HEK293 (cell line): ENCODE data around the gene ATG10.

Experiments used
- HOXC10 ChIP-seq: sonication (generic); formaldehyde crosslinking; IDR thresholded peaks from 2 replicates; pipeline ENCODE4 v1.8.1; 2023; ENCODE audit warnings: mild to moderate bottlenecking, missing genetic modification reagents
- KLF8 ChIP-seq: fragments of 450-650 bp; formaldehyde crosslinking; IDR thresholded peaks from 2 replicates; pipeline ENCODE4 v1.5.1; 2016; ENCODE audit warnings: missing biosample characterization, missing genetic modification characterization
- KLF9 ChIP-seq: fragments of 450-650 bp; formaldehyde crosslinking; IDR thresholded peaks from 2 replicates; pipeline ENCODE4 v1.5.1; 2016; ENCODE audit warnings: missing biosample characterization, missing genetic modification characterization, low read depth
- ZBTB17 ChIP-seq: fragments of 450-650 bp; formaldehyde crosslinking; IDR thresholded peaks from 2 replicates; pipeline ENCODE4 v1.5.1; 2016; ENCODE audit warnings: missing biosample characterization, missing genetic modification characterization
- ZBTB7A ChIP-seq: fragments of 450-650 bp; formaldehyde crosslinking; IDR thresholded peaks from 2 replicates; pipeline ENCODE4 v1.5.1; 2016; ENCODE audit warnings: low read depth, missing biosample characterization, missing genetic modification characterization
- ZNF335 ChIP-seq: fragments of 450-650 bp; formaldehyde crosslinking; conservative IDR thresholded peaks from 2 replicates; pipeline ENCODE4 v1.5.1; 2016; ENCODE audit warnings: missing biosample characterization, missing genetic modification characterization
- ZNF548 ChIP-seq: fragments of 450-650 bp; formaldehyde crosslinking; IDR thresholded peaks from 2 replicates; pipeline ENCODE4 v1.5.1; 2016; ENCODE audit warnings: missing biosample characterization, missing genetic modification characterization
- TF ChIP-seq, protein P1 (sequence below): fragments of 450-650 bp; formaldehyde crosslinking; IDR thresholded peaks from 2 replicates; pipeline ENCODE4 v1.5.1; 2016; ENCODE audit warnings: missing biosample characterization, missing genetic modification characterization
- TF ChIP-seq, protein P2 (sequence below): sonication (generic); formaldehyde crosslinking; IDR thresholded peaks from 2 replicates; pipeline ENCODE4 v1.8.1; 2022; ENCODE audit warnings: mild to moderate bottlenecking, moderate library complexity, missing genetic modification reagents
- TF ChIP-seq, protein P3 (sequence below): fragments of 450-650 bp; formaldehyde crosslinking; IDR thresholded peaks from 2 replicates; pipeline ENCODE4 v1.5.1; 2016; ENCODE audit warnings: missing biosample characterization, missing genetic modification characterization
- TF ChIP-seq, protein P4 (sequence below): fragments of 450-650 bp; formaldehyde crosslinking; IDR thresholded peaks from 2 replicates; pipeline ENCODE4 v1.5.1; 2017; ENCODE audit warnings: missing biosample characterization, missing genetic modification characterization
- TF ChIP-seq, protein P5 (sequence below): fragments of 450-650 bp; formaldehyde crosslinking; IDR thresholded peaks from 2 replicates; pipeline ENCODE4 v1.5.1; 2016; ENCODE audit warnings: missing biosample characterization, missing genetic modification characterization
- TF ChIP-seq, protein P6 (sequence below): fragments of 450-650 bp; formaldehyde crosslinking; conservative IDR thresholded peaks from 2 replicates; pipeline ENCODE4 v1.5.1; 2016; ENCODE audit warnings: low read depth, missing biosample characterization, missing genetic modification characterization
- TF ChIP-seq, protein P7 (sequence below): fragments of 450-650 bp; formaldehyde crosslinking; conservative IDR thresholded peaks from 2 replicates; pipeline ENCODE4 v1.5.1; 2016; ENCODE audit warnings: low read depth, missing biosample characterization, missing genetic modification characterization
- TF ChIP-seq, protein P8 (sequence below): fragments of 450-650 bp; formaldehyde crosslinking; IDR thresholded peaks from 2 replicates; pipeline ENCODE4 v1.5.1; 2016; ENCODE audit warnings: missing biosample characterization, missing genetic modification characterization
- TF ChIP-seq, protein P9 (sequence below): fragments of 450-650 bp; formaldehyde crosslinking; IDR thresholded peaks from 2 replicates; pipeline ENCODE4 v1.5.1; 2016; ENCODE audit warnings: missing biosample characterization, missing genetic modification characterization

The ATG10 gene

DNA sequence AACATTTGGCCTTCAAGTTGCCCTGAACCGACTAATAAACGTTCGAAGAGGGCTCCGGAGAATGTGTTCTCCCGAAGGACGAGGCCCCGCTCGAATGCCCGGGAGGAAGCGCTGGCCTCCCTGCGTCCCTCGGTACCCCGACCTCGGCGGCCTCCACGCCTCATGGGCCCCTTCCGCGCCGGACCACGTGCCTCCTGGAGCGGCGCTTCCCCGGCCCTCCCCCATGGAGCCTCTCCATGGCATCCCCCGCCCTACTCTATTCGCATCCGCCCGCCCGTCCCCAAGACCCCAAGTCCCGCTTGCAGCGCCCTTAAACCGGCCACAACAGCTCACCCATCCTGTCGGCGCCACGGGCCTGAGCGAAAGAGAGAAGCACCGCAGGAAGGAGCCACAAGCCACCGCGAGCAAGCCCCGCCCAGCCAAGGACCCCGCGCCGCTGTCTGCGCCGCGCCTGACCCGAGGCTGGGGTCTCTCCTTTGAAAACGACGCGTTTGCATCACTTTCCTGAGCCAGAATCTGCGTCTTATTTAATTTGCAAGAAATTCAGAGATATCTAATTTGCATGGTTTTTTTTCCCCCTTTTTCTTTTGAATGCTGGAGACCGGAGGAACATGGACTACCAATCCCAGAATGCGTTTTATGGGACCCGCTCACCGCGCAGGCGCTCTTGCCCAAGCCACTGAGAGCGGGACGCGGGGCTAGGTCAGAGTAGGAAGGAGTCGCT lies 306.3 kb downstream of the ATG10 start, which contains the start of gene RPS23 (continued):
- TF ChIP-seq, protein P1, sequence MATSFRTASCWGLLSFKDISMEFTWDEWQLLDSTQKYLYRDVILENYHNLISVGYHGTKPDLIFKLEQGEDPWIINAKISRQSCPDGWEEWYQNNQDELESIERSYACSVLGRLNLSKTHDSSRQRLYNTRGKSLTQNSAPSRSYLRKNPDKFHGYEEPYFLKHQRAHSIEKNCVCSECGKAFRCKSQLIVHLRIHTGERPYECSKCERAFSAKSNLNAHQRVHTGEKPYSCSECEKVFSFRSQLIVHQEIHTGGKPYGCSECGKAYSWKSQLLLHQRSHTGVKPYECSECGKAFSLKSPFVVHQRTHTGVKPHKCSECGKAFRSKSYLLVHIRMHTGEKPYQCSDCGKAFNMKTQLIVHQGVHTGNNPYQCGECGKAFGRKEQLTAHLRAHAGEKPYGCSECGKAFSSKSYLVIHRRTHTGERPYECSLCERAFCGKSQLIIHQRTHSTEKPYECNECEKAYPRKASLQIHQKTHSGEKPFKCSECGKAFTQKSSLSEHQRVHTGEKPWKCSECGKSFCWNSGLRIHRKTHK (tag by site-specific recombination), result no peak
- 0 out of 2 replicates have a peak, but pooled peaks have one; percentile 30 for TF ChIP-seq ZBTB7A (tag by site-specific recombination)
- TF ChIP-seq, protein P2, sequence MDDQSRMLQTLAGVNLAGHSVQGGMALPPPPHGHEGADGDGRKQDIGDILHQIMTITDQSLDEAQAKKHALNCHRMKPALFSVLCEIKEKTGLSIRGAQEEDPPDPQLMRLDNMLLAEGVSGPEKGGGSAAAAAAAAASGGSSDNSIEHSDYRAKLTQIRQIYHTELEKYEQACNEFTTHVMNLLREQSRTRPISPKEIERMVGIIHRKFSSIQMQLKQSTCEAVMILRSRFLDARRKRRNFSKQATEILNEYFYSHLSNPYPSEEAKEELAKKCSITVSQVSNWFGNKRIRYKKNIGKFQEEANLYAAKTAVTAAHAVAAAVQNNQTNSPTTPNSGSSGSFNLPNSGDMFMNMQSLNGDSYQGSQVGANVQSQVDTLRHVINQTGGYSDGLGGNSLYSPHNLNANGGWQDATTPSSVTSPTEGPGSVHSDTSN (CRISPR knock-in tag), result peak; percentile 50; the same call in 1 of the 2 replicates
- peak; percentile 100 for TF ChIP-seq ZNF335 (tag by site-specific recombination)
- TF ChIP-seq, protein P3, sequence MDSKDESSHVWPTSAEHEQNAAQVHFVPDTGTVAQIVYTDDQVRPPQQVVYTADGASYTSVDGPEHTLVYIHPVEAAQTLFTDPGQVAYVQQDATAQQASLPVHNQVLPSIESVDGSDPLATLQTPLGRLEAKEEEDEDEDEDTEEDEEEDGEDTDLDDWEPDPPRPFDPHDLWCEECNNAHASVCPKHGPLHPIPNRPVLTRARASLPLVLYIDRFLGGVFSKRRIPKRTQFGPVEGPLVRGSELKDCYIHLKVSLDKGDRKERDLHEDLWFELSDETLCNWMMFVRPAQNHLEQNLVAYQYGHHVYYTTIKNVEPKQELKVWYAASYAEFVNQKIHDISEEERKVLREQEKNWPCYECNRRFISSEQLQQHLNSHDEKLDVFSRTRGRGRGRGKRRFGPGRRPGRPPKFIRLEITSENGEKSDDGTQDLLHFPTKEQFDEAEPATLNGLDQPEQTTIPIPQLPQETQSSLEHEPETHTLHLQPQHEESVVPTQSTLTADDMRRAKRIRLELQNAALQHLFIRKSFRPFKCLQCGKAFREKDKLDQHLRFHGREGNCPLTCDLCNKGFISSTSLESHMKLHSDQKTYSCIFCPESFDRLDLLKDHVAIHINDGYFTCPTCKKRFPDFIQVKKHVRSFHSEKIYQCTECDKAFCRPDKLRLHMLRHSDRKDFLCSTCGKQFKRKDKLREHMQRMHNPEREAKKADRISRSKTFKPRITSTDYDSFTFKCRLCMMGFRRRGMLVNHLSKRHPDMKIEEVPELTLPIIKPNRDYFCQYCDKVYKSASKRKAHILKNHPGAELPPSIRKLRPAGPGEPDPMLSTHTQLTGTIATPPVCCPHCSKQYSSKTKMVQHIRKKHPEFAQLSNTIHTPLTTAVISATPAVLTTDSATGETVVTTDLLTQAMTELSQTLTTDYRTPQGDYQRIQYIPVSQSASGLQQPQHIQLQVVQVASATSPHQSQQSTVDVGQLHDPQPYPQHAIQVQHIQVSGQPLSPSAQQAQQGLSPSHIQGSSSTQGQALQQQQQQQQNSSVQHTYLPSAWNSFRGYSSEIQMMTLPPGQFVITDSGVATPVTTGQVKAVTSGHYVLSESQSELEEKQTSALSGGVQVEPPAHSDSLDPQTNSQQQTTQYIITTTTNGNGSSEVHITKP (tag by site-specific recombination), result peak; percentile 64
- no peak for TF ChIP-seq ZNF548
- TF ChIP-seq KLF8 (tag by site-specific recombination), result 0 out of 2 replicates have a peak, but pooled peaks have one; percentile 51
- TF ChIP-seq, protein P4, sequence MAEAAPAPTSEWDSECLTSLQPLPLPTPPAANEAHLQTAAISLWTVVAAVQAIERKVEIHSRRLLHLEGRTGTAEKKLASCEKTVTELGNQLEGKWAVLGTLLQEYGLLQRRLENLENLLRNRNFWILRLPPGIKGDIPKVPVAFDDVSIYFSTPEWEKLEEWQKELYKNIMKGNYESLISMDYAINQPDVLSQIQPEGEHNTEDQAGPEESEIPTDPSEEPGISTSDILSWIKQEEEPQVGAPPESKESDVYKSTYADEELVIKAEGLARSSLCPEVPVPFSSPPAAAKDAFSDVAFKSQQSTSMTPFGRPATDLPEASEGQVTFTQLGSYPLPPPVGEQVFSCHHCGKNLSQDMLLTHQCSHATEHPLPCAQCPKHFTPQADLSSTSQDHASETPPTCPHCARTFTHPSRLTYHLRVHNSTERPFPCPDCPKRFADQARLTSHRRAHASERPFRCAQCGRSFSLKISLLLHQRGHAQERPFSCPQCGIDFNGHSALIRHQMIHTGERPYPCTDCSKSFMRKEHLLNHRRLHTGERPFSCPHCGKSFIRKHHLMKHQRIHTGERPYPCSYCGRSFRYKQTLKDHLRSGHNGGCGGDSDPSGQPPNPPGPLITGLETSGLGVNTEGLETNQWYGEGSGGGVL (tag by site-specific recombination), result no peak
- TF ChIP-seq ZBTB17 (tag by site-specific recombination), result peak; percentile 49; the same call in 1 of the 2 replicates
- TF ChIP-seq, protein P5, sequence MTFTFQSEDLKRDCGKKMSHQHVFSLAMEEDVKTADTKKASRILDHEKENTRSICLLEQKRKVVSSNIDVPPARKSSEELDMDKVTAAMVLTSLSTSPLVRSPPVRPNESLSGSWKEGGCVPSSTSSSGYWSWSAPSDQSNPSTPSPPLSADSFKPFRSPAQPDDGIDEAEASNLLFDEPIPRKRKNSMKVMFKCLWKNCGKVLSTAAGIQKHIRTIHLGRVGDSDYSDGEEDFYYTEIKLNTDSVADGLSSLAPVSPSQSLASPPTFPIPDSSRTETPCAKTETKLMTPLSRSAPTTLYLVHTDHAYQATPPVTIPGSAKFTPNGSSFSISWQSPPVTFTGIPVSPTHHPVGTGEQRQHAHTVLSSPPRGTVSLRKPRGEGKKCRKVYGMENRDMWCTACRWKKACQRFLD (tag by site-specific recombination), result no peak
- TF ChIP-seq, protein P6, sequence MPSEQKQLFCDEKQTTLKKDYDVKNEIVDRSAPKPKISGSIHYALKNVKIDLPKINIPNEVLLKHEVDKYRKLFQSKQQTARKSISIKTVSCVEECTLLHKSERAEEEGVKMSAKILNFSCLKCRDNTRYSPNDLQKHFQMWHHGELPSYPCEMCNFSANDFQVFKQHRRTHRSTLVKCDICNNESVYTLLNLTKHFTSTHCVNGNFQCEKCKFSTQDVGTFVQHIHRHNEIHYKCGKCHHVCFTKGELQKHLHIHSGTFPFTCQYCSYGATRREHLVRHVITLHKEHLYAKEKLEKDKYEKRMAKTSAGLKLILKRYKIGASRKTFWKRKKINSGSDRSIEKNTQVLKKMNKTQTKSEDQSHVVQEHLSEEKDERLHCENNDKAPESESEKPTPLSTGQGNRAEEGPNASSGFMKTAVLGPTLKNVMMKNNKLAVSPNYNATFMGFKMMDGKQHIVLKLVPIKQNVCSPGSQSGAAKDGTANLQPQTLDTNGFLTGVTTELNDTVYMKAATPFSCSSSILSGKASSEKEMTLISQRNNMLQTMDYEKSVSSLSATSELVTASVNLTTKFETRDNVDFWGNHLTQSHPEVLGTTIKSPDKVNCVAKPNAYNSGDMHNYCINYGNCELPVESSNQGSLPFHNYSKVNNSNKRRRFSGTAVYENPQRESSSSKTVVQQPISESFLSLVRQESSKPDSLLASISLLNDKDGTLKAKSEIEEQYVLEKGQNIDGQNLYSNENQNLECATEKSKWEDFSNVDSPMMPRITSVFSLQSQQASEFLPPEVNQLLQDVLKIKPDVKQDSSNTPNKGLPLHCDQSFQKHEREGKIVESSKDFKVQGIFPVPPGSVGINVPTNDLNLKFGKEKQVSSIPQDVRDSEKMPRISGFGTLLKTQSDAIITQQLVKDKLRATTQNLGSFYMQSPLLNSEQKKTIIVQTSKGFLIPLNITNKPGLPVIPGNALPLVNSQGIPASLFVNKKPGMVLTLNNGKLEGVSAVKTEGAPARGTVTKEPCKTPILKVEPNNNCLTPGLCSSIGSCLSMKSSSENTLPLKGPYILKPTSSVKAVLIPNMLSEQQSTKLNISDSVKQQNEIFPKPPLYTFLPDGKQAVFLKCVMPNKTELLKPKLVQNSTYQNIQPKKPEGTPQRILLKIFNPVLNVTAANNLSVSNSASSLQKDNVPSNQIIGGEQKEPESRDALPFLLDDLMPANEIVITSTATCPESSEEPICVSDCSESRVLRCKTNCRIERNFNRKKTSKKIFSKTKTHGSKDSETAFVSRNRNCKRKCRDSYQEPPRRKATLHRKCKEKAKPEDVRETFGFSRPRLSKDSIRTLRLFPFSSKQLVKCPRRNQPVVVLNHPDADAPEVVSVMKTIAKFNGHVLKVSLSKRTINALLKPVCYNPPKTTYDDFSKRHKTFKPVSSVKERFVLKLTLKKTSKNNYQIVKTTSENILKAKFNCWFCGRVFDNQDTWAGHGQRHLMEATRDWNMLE (tag by site-specific recombination), result peak; percentile 44; the same call in 1 of the 2 replicates
- TF ChIP-seq, protein P7, sequence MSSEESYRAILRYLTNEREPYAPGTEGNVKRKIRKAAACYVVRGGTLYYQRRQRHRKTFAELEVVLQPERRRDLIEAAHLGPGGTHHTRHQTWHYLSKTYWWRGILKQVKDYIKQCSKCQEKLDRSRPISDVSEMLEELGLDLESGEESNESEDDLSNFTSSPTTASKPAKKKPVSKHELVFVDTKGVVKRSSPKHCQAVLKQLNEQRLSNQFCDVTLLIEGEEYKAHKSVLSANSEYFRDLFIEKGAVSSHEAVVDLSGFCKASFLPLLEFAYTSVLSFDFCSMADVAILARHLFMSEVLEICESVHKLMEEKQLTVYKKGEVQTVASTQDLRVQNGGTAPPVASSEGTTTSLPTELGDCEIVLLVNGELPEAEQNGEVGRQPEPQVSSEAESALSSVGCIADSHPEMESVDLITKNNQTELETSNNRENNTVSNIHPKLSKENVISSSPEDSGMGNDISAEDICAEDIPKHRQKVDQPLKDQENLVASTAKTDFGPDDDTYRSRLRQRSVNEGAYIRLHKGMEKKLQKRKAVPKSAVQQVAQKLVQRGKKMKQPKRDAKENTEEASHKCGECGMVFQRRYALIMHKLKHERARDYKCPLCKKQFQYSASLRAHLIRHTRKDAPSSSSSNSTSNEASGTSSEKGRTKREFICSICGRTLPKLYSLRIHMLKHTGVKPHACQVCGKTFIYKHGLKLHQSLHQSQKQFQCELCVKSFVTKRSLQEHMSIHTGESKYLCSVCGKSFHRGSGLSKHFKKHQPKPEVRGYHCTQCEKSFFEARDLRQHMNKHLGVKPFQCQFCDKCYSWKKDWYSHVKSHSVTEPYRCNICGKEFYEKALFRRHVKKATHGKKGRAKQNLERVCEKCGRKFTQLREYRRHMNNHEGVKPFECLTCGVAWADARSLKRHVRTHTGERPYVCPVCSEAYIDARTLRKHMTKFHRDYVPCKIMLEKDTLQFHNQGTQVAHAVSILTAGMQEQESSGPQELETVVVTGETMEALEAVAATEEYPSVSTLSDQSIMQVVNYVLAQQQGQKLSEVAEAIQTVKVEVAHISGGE, result peak; percentile 62; the same call in 1 of the 2 replicates
- peak; percentile 65 for TF ChIP-seq KLF9 (tag by site-specific recombination)
- TF ChIP-seq HOXC10 (CRISPR knock-in tag), result no peak
- TF ChIP-seq, protein P8, sequence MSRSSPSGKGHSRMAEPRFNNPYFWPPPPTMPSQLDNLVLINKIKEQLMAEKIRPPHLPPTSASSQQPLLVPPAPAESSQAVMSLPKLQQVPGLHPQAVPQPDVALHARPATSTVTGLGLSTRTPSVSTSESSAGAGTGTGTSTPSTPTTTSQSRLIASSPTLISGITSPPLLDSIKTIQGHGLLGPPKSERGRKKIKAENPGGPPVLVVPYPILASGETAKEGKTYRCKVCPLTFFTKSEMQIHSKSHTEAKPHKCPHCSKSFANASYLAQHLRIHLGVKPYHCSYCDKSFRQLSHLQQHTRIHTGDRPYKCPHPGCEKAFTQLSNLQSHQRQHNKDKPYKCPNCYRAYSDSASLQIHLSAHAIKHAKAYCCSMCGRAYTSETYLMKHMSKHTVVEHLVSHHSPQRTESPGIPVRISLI (tag by site-specific recombination), result peak; percentile 96
- TF ChIP-seq, protein P9, sequence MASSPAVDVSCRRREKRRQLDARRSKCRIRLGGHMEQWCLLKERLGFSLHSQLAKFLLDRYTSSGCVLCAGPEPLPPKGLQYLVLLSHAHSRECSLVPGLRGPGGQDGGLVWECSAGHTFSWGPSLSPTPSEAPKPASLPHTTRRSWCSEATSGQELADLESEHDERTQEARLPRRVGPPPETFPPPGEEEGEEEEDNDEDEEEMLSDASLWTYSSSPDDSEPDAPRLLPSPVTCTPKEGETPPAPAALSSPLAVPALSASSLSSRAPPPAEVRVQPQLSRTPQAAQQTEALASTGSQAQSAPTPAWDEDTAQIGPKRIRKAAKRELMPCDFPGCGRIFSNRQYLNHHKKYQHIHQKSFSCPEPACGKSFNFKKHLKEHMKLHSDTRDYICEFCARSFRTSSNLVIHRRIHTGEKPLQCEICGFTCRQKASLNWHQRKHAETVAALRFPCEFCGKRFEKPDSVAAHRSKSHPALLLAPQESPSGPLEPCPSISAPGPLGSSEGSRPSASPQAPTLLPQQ (tag by site-specific recombination), result peak; percentile 77
